Osteocyte (in vitro differentiated cells): ENCODE data around the gene GRPR. TPM values are rescaled to one million over a fixed set of nuclear protein-coding genes. Genes with fewer than 3 reads are reported as not detected.

Experiments used
- DNase-seq: peaks from one replicate; pipeline ENCODE4 v3.0.0; 2021; ENCODE audit warnings: mixed read lengths; ENCODE audit not compliant: unreplicated experiment; ENCODE audit errors: extremely low spot score
- H3K27ac Mint-ChIP-seq: one replicate; pipeline ENCODE4 v1.8.0; 2021; ENCODE audit warnings: mild to moderate bottlenecking, mixed read lengths; ENCODE audit not compliant: unreplicated experiment
- H3K27me3 Mint-ChIP-seq: one replicate; pipeline ENCODE4 v1.8.0; 2021; ENCODE audit warnings: mixed read lengths; ENCODE audit not compliant: unreplicated experiment
- H3K36me3 Mint-ChIP-seq: one replicate; pipeline ENCODE4 v1.8.0; 2021; ENCODE audit warnings: mixed read lengths; ENCODE audit not compliant: unreplicated experiment
- H3K4me1 Mint-ChIP-seq: one replicate; pipeline ENCODE4 v1.8.0; 2021; ENCODE audit warnings: mixed read lengths; ENCODE audit not compliant: unreplicated experiment
- H3K4me3 Mint-ChIP-seq: one replicate; pipeline ENCODE4 v1.8.0; 2021; ENCODE audit warnings: mild to moderate bottlenecking, moderate library complexity, mixed read lengths; ENCODE audit not compliant: unreplicated experiment
- H3K9me3 Mint-ChIP-seq: one replicate; pipeline ENCODE4 v1.8.0; 2021; ENCODE audit warnings: mixed read lengths; ENCODE audit not compliant: unreplicated experiment
- CTCF ChIP-seq: fragments of 200-600 bp; sonication (generic); IDR thresholded peaks from 2 replicates; pipeline ENCODE4 v1.5.0; 2021; ENCODE audit warnings: antibody characterized with exemption, mild to moderate bottlenecking, moderate library complexity
- long read RNA-seq: library from polyadenylated mRNA; unstranded; transcript quantifications from one replicate; pipeline ENCODE4 v2.0.0, GENCODE V29; 2021
- total RNA-seq: library from RNA; stranded (reverse); gene quantifications from 2 replicates; pipeline ENCODE4 v1.2.1, GENCODE V29; 2021

Gene GRPR
- total RNA-seq, result 4.0 and 4.7 TPM in 2 replicates
- long read RNA-seq, partial matches to known transcripts, result 0 of 4 reads
- long read RNA-seq, other reads (novel, unspliced or antisense), result 0 of 4 reads

DNA sequence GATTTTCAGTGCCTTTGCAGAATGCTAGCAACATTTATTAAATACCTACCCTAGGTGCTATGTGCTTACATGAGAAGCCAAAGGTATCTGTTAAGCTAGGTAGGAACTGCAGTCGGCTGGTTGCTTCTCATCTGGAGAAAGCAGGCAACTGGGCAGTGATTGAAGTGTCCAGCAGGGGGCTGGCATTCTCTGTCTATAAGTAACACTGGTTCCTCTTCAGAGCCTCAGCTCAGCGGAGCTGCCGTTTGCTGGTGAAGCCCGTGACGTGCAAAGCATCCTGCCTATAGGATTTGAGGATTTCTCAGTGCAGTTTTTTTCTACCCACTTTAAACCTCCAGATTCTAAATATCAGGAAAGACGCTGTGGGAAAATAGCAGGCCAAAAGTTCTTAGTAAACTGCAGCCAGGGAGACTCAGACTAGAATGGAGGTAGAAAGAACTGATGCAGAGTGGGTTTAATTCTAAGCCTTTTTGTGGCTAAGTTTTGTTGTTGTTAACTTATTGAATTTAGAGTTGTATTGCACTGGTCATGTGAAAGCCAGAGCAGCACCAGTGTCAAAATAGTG, at the start of gene GRPR:
Gene GRPR, plus strand, starts transcription at position 344 of the 565 bp plus-strand sequence. CDS start 389 bp downstream, outside the sequence.
- TF ChIP-seq CTCF, result peak; percentile 97
- Mint-ChIP-seq H3K27me3 (peaks cover 3% of the 10 kb centered on the region), H3K27ac (no peak within 1 kb of the TSS), H3K4me3 (peak within 1 kb of the TSS; percentile 50), H3K9me3 (peaks cover 6% of the 10 kb centered on the region), H3K36me3 (no peaks in the 10 kb centered on the region), H3K4me1 (peaks cover 33% of the 10 kb centered on the region)
- DNase-seq, result peak; percentile 94

GRCh38 chrX:16075087-16075486, 48.3 kb upstream of the GRPR start:
- no peak overlapping the region for H3K27ac Mint-ChIP-seq
- no peak overlapping the region for H3K4me3 Mint-ChIP-seq
- peaks cover 21% of the 10 kb centered on the region for H3K9me3 Mint-ChIP-seq
- H3K36me3 Mint-ChIP-seq, result peaks cover 3% of the 10 kb centered on the region
- H3K27me3 Mint-ChIP-seq, result peaks cover 42% of the 10 kb centered on the region
- H3K4me1 Mint-ChIP-seq, result no peaks in the 10 kb centered on the region
- TF ChIP-seq CTCF, result no peak
- no peak for DNase-seq

DNA sequence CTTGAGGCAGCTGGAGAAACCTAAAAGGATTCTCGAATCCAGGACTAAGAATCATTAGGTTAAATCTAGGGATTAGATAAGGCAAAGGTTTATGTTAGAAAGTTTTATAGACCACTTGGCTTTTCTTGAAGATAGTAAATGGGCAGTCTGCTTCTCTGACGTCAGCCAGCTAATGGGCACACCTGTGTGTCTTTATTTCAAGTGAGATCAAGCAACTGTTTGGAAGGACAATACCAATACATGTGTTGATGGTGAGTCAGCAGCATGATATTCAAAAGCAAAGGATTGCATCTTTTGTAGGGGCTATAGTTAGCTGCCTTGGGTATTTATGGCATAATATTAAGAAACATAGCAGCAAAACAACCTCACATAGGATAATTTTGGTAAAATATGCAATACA, 46.5 kb upstream of the GRPR start:
- no peak for TF ChIP-seq CTCF
- Mint-ChIP-seq H3K4me1 (no peaks in the 10 kb centered on the region), H3K36me3 (peaks cover 1% of the 10 kb centered on the region), H3K27ac (no peak overlapping the region), H3K27me3 (peaks cover 42% of the 10 kb centered on the region), H3K4me3 (no peak overlapping the region), H3K9me3 (peaks cover 6% of the 10 kb centered on the region)
- DNase-seq, result no peak

DNA sequence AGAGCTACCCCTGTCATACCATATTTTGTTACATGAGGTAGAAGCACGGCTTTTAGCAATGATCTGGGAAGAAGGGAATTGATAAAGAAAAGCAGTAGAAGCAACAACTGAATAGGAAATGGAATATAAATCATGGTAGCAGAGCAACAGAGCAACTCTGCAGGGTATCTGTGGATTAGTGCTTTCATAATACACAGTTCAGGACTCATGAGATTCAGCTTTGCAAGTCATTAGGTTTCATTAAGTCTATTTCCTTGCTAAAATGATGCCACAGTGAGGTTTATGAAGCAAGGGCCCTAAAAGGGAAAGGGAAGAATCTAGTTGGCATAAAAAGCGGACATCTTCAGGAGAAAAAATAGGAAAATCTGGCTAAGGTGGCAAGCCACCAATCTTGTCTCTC, 45.6 kb upstream of the GRPR start:
- no peak for TF ChIP-seq CTCF
- H3K27ac Mint-ChIP-seq, result no peak overlapping the region
- no peaks in the 10 kb centered on the region for H3K36me3 Mint-ChIP-seq
- peaks cover 43% of the 10 kb centered on the region for H3K27me3 Mint-ChIP-seq
- DNase-seq, result no peak
- no peaks in the 10 kb centered on the region for H3K9me3 Mint-ChIP-seq
- H3K4me1 Mint-ChIP-seq, result no peaks in the 10 kb centered on the region
- H3K4me3 Mint-ChIP-seq, result no peak overlapping the region

- no peak for DNase-seq
- Mint-ChIP-seq H3K4me1 (no peaks in the 10 kb centered on the region), H3K36me3 (no peaks in the 10 kb centered on the region), H3K9me3 (no peaks in the 10 kb centered on the region), H3K27ac (no peak overlapping the region), H3K27me3 (peaks cover 60% of the 10 kb centered on the region), H3K4me3 (no peak overlapping the region)
- no peak for TF ChIP-seq CTCF
Observed at GRCh38 chrX:16081357-16081756, 42.0 kb upstream of the GRPR start.
